Spinal cord (tissue), 10 donors: ENCODE results near the gene UBXN11. TPM values are rescaled to one million over a fixed set of nuclear protein-coding genes. Genes with fewer than 3 reads are reported as not detected.
"Not testable (repeated sequence)": the region's sequence is repeated elsewhere in the genome, so short reads cannot be mapped to it uniquely, and the experiment has no call there.

ENCODE experiments used
- DNase-seq, 6 donors: peaks; one replicate each; pipeline versions ENCODE4 v3.0.0 to v3.0.0-alpha.2; 2013 to 2015; ENCODE audit warnings: low spot score in 6 of 6, low read depth in 4 of 6
- H3K27ac ChIP-seq: one replicate; pipeline ENCODE4 v1.5.1; 2013; ENCODE audit warnings: low read depth, low read length, control low read depth
- H3K27me3 ChIP-seq: one replicate; pipeline ENCODE4 v1.6.1; 2013; ENCODE audit warnings: low read length; ENCODE audit not compliant: control insufficient read depth, insufficient read depth
- H3K36me3 ChIP-seq: one replicate; pipeline ENCODE4 v1.6.1; 2013; ENCODE audit warnings: low read length; ENCODE audit not compliant: control insufficient read depth, insufficient read depth
- H3K4me1 ChIP-seq: one replicate; pipeline ENCODE4 v1.6.1; 2013; ENCODE audit warnings: low read length; ENCODE audit not compliant: control insufficient read depth, insufficient read depth
- H3K4me3 ChIP-seq: one replicate; pipeline ENCODE4 v1.5.1; 2013; ENCODE audit warnings: low read depth, low read length, control low read depth
- H3K9me3 ChIP-seq: one replicate; pipeline ENCODE4 v1.6.1; 2013; ENCODE audit warnings: low read length; ENCODE audit not compliant: control insufficient read depth, insufficient read depth
- WGBS: methylation state at CpG from one replicate; pipeline ENCODE4 v1.1.5; 2013; ENCODE audit warnings: missing lambda C conversion rate; ENCODE audit not compliant: insufficient coverage; 5-methylcytosine and 5-hydroxymethylcytosine counted together
- polyA plus RNA-seq, 2 donors: library from polyadenylated mRNA; unstranded; fragments of 120-200 nt; gene quantifications; one replicate each; pipeline ENCODE4 v1.2.1, GENCODE V29; 2013; ENCODE audit not compliant: insufficient read length in 2 of 2
- total RNA-seq, 2 donors: library from RNA; depleted of rRNA in 1 of 2; stranded (reverse); fragments of 120-200 nt in 1 of 2; fragments of >200 nt in 1 of 2; gene quantifications; one replicate each; pipeline versions ENCODE4 v1.2.3 to v1.2.4, GENCODE V29; 2013 to 2014
- donor health status: healthy.

UBXN11 gene
- total and polyA plus RNA-seq, 4 donors = 7.5 to 39.1 (median 28.0) TPM

DNA sequence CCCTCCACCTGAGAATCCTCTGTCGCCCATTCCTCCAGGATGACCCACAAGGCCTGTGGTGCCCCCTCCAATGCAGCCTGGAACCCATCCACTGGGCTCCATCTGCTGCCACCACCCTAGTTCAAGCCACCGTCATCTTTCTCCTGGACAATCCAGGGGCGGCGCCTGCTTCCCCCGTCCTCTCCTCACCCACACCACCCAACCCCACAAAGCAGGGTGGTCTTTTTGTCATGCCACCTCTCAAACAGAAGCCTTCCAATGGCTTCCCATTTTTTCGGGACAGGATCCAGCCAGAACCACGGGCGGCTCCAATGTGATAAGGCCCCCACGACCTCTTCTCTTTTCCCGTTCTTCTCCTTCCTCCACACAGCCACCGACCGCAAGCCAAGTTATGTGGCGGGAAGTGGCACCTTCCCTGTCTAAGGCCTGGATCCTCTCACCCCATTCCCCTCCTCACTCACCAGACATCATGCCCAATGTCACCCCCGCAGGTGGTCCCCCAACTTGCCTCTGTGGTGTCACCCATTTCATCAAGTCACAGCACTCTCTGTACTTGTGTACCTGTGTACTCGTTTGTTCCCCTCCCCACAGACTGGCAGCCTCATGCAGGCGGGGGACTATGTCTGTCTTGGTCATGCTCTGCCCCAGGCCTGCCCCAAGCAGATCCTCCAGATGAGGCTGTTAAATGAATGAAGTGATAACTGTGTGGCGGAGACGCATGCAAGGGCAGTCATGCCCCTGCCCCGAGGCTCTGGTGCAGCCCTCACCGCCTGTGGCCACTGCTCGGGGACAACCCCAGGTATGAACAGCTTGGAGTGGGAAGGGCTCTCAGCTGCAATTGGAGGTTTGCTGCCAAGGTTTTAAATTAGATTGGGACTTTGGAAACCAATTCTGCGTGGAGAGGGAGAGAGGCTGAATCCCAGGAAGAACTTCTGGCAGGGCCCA, 11.0 kb downstream of the UBXN11 start:
- Histone ChIP-seq H3K4me1 (peaks cover 5% of the 10 kb centered on the region), H3K27me3 (no peaks in the 10 kb centered on the region), H3K9me3 (no peaks in the 10 kb centered on the region), H3K4me3 (no peak overlapping the region), H3K27ac (no peak overlapping the region), H3K36me3 (peaks cover 60% of the 10 kb centered on the region)
- 94% methylated on average over 19 of the region's 22 CpGs for WGBS
- DNase-seq = no peak

GRCh38 chr1:26293911-26294463, 12.4 kb downstream of the UBXN11 start:
- H3K9me3 ChIP-seq = no peaks in the 10 kb centered on the region
- H3K27me3 ChIP-seq = no peaks in the 10 kb centered on the region
- 92% methylated on average over 11 of the region's 11 CpGs for WGBS
- H3K27ac ChIP-seq = no peak overlapping the region
- H3K36me3 ChIP-seq = peaks cover 67% of the 10 kb centered on the region
- H3K4me1 ChIP-seq = peaks cover 9% of the 10 kb centered on the region
- H3K4me3 ChIP-seq = no peak overlapping the region
- no peak for DNase-seq

DNA sequence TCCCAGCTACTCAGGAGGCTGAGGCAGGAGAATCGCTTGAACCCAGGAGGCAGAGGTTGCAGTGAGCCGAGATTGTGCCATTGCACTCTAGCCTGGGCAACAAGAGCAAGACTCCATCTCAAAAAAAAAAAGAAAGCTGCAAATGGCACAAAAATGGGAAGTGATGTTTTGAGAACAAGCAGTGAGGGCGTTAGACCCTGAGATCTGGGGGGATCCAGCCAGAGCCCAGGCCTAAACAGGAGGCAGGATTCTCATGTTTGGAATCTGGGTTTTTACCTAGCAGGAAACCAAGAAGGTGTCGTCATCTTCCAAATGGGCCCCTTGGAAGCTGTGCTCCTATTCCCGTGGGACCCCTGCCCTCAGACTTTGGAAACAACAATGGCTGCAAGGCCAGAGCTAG, 13.7 kb downstream of the UBXN11 start:
- not testable (repeated sequence) for H3K4me3 ChIP-seq
- peaks cover 66% of the 10 kb centered on the region for H3K36me3 ChIP-seq
- WGBS = 80% methylated on average over 3 of the region's 5 CpGs

GRCh38 chr1:26291939-26292338, 14.5 kb downstream of the UBXN11 start:
- H3K27ac ChIP-seq = no peak overlapping the region
- peaks cover 59% of the 10 kb centered on the region for H3K36me3 ChIP-seq
- WGBS = 90% methylated on average over 4 of the region's 4 CpGs

More for the DNA sequence above, 13.7 kb downstream of the UBXN11 start:
- H3K27ac ChIP-seq, DNase-seq, H3K9me3 ChIP-seq, H3K27me3 ChIP-seq: not testable (repeated sequence)
- H3K4me1 ChIP-seq = peaks cover 16% of the 10 kb centered on the region

DNA sequence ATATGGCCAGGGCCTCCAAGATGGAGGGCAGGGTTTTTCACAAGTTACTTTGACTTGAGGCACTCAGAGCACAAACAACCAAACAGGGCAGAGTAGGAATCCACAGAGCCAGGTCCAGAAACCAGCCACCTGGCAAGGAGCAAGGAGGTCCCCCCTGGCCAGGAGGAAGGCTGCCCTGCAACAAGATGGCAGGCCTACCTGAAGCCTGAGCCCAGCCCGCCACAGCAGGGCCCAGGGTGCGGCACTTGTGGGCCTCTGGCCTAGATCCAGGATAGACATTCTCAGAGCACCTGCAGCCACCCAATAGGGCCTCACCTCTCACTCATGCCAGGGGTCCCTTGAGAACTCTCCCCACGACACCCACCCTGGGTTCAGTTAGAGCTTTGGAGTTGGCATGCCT, 15.0 kb downstream of the UBXN11 start:
- Histone ChIP-seq H3K27ac (no peak overlapping the region), H3K4me3 (no peak overlapping the region), H3K27me3 (no peaks in the 10 kb centered on the region), H3K9me3 (no peaks in the 10 kb centered on the region), H3K36me3 (peaks cover 55% of the 10 kb centered on the region), H3K4me1 (peaks cover 16% of the 10 kb centered on the region)
- no peak for DNase-seq
- 94% methylated on average over 3 of the region's 3 CpGs for WGBS

More at GRCh38 chr1:26291939-26292338, 14.5 kb downstream of the UBXN11 start:
- H3K4me1 ChIP-seq = peaks cover 16% of the 10 kb centered on the region
- no peak for DNase-seq
- H3K9me3 ChIP-seq = no peaks in the 10 kb centered on the region
- H3K4me3 ChIP-seq = no peak overlapping the region
- no peaks in the 10 kb centered on the region for H3K27me3 ChIP-seq

- Histone ChIP-seq H3K36me3 (peaks cover 51% of the 10 kb centered on the region), H3K4me1 (peaks cover 16% of the 10 kb centered on the region), H3K27ac (no peak overlapping the region), H3K9me3 (no peaks in the 10 kb centered on the region), H3K27me3 (no peaks in the 10 kb centered on the region), H3K4me3 (no peak overlapping the region)
- 57% methylated on average over 7 of the region's 11 CpGs for WGBS
- DNase-seq = no peak
Measured at GRCh38 chr1:26290882-26291261, 15.6 kb downstream of the UBXN11 start.

DNA sequence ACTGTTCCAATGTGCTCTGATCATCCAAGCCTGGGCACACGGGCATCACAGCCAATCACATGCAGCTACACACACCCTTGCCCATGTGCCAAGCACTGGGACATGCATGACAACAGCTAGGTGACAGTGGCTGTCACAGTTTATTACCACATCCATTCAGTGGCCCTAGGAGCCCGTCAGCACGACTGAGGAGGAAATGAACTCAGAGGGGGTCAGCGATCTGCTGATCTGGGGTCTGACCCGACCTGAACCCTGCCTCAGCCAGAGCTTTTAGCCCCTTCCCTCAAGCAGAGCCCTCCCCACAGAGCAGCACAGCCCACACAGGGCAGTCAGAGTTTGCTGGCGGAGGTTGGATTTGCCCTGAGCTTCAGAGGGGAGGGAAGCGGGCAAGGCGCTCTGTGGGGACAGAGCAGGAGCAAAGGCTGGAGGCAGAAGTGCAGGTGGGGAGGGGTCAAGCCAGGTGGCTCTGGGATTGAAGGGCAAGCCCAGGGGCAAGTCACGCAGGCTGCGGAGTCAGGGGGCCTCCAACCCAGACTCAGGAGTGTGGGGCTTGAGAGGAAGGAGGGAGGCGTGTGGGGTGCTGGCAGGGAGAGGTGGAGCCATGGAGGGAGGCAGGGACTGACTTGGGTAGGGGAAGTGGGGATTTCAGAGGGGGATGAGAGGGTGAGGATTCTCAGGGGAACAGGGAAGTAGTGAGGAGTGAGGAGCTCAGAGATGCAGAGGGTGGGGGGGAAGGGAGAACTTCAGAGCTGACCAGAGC, 16.1 kb downstream of the UBXN11 start:
- Histone ChIP-seq H3K4me3 (no peak overlapping the region), H3K27me3 (no peaks in the 10 kb centered on the region), H3K4me1 (peaks cover 16% of the 10 kb centered on the region), H3K9me3 (no peaks in the 10 kb centered on the region), H3K36me3 (peaks cover 51% of the 10 kb centered on the region), H3K27ac (no peak overlapping the region)
- no peak for DNase-seq
- whole genome bisulfite sequencing = 56% methylated on average over 10 of the region's 11 CpGs

DNA sequence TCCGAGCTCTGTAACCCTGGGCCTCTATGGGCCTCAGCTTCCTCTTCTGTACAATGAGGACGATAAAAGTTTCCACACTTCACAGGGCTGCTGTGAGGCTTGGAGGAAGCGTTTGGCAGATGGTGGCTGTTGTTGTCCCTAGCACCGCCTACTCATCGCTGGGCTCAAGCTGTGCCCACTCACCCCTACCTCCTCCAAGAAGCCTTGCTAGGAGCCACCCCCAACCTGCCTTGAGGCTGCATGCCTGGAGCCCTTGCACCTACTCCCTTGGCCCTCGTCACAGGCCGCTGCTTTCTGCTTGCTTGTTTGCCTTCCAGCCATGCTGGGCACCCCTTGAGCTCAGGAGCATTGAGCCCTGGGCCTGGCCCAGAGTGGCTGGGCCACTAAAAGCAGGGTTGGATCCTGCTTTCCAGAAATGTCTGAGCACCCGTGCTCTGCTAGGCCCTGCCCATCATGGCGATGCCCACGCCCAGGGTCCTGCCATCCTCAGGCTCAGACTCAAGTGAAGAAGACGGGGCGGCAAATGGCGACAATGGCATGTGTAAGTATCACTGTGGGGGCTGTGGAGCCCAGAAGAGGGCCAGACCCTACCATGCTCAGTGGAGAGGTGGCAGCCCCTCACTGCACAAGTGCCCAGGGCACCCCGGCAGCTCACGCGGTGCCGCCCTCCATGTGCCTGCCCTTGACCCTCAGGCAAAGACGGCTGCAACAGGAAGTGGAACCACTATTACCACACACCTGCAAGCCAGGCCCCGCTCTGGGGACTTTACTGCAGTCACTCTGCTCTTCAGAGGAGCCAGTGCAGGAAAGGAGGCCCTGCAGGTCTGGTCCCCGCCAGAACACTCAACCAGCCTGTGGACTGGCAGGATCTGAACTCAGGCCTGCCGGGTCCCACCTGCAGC, 17.0 kb downstream of the UBXN11 start:
- Histone ChIP-seq H3K9me3 (no peaks in the 10 kb centered on the region), H3K27me3 (no peaks in the 10 kb centered on the region), H3K4me3 (no peak overlapping the region), H3K36me3 (peaks cover 57% of the 10 kb centered on the region), H3K27ac (no peak overlapping the region), H3K4me1 (peaks cover 21% of the 10 kb centered on the region)
- DNase-seq = no peak
- WGBS = 87% methylated on average over 19 of the region's 21 CpGs
